ENCODE data around the gene EML1. TPM values are rescaled to one million over a fixed set of nuclear protein-coding genes. Genes with fewer than 3 reads are reported as not detected.

Gene EML1
- total and polyA plus RNA-seq, 2 experiments from 2014 or later, result 16.6 to 16.9 TPM

DNA sequence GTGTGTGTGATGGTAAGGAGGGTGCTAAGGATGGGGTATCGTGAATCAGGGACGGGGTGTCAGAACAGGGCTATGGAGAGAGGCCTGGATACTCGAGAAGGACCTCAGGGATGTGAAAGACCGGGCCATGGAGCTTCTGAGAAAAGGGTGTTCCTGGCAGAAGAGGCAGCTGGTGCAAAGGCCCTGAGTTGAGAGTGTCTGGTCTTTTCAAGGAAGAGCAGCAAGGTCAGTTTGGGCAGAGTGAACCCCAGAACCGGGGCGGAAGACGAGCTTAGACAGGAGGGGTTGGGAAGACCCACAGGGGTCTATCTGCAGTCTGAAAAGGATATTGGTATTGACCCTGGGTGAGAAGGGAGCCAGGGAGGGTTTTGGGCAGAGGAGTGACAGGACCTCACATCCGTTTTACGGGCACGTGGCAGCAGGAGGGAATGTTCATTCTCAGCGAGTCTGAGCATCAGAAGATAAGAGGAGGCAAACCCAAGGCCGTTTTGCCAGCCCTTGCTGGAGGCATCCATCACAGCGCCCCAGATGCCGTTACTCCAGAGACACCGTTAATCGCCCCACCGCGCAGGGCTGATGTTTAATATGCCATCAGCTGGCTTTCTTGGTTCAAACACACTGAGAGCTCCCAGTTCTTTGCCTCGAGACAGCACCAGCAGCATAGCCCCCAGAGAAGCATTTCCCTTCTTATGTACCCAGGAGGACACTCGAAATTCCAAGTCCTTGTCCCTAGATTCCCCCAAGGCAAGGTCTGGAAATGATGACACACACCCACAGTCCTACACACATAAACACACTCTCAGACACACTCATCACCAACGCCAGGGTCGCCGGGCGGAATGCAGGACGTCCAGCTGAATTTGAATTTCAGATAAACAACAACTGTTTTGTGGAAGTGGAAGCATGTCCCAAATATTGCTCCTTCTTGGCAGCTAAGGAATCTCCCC is 41.4 kb upstream of the EML1 start:
- H3K4me3 ChIP-seq, result no peak overlapping the region
- no peaks in the 10 kb centered on the region for H3K9me3 ChIP-seq (ENCODE audit: low read depth)
- H3K27me3 ChIP-seq, result peaks cover 79% of the 10 kb centered on the region
- no peak for DNase-seq (ENCODE audit: low read depth in 1 of 2, low spot score in 1 of 2)
- TF ChIP-seq, protein P1, sequence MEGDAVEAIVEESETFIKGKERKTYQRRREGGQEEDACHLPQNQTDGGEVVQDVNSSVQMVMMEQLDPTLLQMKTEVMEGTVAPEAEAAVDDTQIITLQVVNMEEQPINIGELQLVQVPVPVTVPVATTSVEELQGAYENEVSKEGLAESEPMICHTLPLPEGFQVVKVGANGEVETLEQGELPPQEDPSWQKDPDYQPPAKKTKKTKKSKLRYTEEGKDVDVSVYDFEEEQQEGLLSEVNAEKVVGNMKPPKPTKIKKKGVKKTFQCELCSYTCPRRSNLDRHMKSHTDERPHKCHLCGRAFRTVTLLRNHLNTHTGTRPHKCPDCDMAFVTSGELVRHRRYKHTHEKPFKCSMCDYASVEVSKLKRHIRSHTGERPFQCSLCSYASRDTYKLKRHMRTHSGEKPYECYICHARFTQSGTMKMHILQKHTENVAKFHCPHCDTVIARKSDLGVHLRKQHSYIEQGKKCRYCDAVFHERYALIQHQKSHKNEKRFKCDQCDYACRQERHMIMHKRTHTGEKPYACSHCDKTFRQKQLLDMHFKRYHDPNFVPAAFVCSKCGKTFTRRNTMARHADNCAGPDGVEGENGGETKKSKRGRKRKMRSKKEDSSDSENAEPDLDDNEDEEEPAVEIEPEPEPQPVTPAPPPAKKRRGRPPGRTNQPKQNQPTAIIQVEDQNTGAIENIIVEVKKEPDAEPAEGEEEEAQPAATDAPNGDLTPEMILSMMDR (IDR thresholded peaks at IDR 0.05; ENCODE audit: low read depth, low read length), result no peak
- no peak overlapping the region for H3K27ac ChIP-seq
- H3K4me1 ChIP-seq (ENCODE audit: low read depth), result peaks cover 3% of the 10 kb centered on the region
- H3K36me3 ChIP-seq, result no peaks in the 10 kb centered on the region

DNA sequence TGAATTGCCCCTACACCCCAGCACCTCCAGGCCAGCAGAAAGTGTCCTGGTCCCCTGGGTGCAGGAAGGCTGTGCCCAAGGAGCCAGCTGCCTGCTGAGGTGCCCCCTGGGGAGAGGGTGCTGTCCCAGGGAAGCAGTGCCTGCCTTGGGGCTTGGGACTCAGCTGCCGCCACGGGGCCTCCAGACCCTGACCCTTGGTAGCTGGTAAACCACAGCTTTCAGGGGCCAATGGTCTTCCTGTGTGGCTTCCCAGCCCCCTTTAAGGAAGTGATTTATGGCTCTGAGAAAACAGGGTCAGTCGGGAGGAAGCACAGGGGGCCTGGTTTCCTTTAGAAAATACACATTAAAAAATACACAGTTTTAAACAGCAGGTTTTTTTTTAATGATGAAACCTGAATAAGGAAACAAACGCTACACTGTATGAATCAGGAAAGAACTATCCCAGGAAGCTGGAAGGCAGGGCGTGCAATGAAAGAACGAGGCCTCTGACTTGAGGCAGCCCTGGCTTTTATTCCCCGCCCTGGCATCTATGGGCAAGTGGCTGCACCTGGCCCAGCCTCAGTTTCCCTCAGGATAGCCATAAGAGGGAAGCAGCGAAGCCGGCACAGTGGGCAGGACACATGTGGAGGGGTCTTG is 40.6 kb upstream of the EML1 start:
- peak in 1 of 2 donors; percentile 54 for DNase-seq (ENCODE audit: low read depth in 1 of 2, low spot score in 1 of 2)
- no peaks in the 10 kb centered on the region for H3K36me3 ChIP-seq
- TF ChIP-seq, protein P1 (IDR thresholded peaks at IDR 0.05; ENCODE audit: low read depth, low read length), result no peak
- peaks cover 3% of the 10 kb centered on the region for H3K4me1 ChIP-seq (ENCODE audit: low read depth)
- no peaks in the 10 kb centered on the region for H3K9me3 ChIP-seq (ENCODE audit: low read depth)
- H3K27me3 ChIP-seq, result peaks cover 85% of the 10 kb centered on the region
- no peak overlapping the region for H3K4me3 ChIP-seq
- H3K27ac ChIP-seq, result no peak overlapping the region

DNA sequence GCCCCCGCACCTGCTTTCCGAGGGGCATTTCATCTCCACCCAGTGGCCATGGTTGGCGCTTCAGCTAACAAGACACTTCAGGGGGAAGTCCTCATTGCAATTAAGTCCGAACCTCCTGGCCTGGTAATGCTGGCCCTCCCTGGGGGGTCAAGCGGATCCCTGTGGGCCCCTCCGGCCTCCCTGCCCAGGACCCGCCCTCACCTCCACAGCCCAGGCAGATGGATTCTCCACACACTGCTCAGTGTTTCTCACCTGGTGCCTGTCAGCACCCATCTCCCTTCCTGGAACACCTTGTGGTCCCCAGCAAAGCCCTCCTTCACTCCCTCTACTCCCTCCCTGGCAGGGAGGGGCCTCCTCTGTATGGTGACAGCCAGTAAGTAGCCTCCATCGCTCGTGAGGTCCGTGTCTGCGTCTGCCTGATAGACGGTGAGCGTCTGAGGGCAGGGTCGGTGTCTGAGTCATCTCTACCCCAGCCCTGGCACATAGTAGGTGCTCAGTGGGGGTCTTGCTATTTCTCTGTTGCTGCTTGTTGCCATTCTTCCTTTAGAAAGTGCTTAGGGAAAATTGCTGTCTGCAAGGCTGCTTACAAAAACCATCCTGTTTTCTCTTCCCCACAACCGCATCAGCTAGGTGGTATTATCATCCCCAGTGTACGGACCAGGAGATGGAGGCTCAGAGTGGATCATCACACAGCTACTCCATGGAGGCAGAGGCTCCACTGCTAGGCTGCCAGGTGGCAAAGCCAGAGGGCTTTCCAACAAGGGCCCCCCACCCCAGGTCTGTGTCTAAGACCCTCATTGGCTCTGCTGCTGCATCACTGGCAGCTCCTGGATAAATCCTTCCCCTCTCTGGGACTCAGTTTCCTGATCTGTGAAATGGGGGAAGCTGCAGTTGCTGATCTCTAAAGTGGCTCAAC is 39.7 kb upstream of the EML1 start:
- TF ChIP-seq, protein P1 (IDR thresholded peaks at IDR 0.05; ENCODE audit: low read depth, low read length), result no peak
- peaks cover 6% of the 10 kb centered on the region for H3K4me1 ChIP-seq (ENCODE audit: low read depth)
- H3K4me3 ChIP-seq, result no peak overlapping the region
- no peak overlapping the region for H3K27ac ChIP-seq
- no peaks in the 10 kb centered on the region for H3K9me3 ChIP-seq (ENCODE audit: low read depth)
- no peaks in the 10 kb centered on the region for H3K36me3 ChIP-seq
- DNase-seq (ENCODE audit: low read depth in 1 of 2, low spot score in 1 of 2), result no peak
- peaks cover 93% of the 10 kb centered on the region for H3K27me3 ChIP-seq

DNA sequence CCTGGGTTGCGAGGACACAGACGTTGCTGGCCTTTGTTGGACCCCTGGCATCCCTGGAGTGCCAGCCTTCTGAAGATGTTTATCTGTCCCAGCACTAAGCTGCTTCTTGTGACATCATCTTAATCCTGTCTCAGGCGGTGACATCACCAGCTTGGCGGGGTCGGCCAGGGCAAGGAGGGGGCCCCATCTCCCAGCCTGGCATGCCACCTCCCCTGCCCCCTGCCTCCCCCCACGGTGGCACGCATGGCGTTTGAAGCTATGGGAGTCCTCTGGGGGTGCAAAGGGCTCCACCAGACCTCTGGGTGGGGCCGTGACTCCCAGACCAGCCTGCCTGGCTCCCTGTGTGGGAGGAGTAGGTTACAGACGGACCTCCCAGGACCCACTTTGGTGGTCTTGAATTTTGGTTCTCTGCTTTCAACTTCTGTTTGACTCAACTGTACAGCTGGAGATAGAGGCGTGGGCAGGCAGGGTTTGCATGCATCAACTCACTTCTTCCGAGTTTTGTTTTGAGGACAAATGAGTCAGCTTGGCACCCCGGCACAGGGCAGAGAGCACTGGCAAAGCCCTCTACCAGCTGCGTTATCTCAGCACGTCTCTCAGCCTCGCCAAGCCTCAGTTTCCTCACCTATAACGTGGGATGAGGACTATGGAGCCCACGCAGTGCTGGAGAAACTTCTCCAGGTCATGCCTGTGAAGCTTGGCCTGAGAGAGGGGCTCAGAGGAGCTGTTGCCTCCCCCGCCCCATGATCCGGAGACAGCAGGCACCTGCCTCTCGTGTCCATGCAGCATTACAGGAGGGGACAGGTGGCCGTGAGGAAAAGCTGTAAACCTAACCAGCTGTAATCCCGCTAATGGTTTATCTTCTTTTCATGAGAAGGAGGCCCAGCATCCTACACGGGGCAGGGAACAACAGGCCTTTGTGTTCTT is 38.8 kb upstream of the EML1 start:
- Histone ChIP-seq H3K4me1 (ENCODE audit: low read depth) (peaks cover 14% of the 10 kb centered on the region), H3K27ac (no peak overlapping the region), H3K9me3 (ENCODE audit: low read depth) (no peaks in the 10 kb centered on the region), H3K4me3 (no peak overlapping the region), H3K36me3 (no peaks in the 10 kb centered on the region), H3K27me3 (peaks cover 84% of the 10 kb centered on the region)
- TF ChIP-seq, protein P1 (IDR thresholded peaks at IDR 0.05; ENCODE audit: low read depth, low read length), result no peak
- DNase-seq (ENCODE audit: low read depth in 1 of 2, low spot score in 1 of 2), result no peak
